Measurements from ENCODE around the gene ITFG2. TPM values are rescaled to one million over a fixed set of nuclear protein-coding genes. Genes with fewer than 3 reads are reported as not detected.

The ITFG2 gene
- total RNA-seq, 1 donor from 2014 or later = 41.8 TPM

DNA sequence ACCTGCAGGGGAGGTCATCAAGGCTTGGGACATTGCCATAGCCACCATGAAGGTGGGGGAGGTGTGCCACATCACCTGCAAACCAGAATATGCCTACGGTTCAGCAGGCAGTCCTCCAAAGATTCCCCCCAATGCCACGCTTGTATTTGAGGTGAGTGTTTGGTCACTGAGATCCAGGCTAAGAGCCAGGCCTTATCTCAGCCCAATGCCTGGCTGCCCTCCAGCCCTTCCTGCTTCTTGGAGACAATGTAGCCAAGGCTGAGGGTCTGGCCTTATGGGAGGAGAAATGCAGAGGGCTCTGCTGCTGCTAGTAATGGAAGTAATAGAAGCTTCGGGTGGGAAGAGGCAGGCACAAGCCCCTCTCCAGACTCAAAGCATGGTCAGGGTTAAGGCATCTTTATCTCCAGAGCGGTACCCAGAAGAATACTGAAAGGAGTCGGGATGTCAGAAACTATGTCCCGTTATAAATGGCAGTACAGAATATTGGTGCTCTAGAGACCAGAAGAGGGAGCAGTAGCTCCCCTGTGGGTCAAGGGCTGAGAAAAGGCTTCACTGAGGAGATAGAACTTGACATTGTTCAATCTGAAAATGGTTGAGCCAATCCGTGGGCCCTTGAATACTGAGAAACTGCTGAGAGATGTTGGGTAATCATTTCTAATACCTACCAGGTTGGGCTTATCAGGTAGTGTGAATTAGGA, 14.6 kb upstream of the ITFG2 start:
- Mint-ChIP-seq H3K27me3 (peaks cover 6% of the 10 kb centered on the region), H3K4me3 (peak overlapping the region; percentile 95), H3K36me3 (peaks cover 61% of the 10 kb centered on the region)

DNA sequence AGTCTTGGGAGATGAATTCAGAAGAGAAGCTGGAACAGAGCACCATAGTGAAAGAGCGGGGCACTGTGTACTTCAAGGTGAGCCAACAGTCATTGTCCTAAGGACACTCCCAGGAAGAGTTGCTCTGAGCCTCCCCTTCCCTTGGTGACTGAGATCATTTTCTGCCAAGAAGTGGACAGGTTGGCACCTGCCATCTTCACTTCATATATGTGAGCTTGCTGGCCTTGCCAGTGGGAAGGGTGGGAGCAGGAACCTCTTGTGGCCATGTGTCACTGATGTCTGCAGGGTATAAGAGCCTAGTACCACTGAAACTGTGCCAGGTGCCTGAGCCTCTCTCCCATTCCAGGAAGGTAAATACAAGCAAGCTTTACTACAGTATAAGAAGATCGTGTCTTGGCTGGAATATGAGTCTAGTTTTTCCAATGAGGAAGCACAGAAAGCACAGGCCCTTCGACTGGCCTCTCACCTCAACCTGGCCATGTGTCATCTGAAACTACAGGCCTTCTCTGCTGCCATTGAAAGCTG, 12.4 kb upstream of the ITFG2 start:
- TF ChIP-seq, protein P1, sequence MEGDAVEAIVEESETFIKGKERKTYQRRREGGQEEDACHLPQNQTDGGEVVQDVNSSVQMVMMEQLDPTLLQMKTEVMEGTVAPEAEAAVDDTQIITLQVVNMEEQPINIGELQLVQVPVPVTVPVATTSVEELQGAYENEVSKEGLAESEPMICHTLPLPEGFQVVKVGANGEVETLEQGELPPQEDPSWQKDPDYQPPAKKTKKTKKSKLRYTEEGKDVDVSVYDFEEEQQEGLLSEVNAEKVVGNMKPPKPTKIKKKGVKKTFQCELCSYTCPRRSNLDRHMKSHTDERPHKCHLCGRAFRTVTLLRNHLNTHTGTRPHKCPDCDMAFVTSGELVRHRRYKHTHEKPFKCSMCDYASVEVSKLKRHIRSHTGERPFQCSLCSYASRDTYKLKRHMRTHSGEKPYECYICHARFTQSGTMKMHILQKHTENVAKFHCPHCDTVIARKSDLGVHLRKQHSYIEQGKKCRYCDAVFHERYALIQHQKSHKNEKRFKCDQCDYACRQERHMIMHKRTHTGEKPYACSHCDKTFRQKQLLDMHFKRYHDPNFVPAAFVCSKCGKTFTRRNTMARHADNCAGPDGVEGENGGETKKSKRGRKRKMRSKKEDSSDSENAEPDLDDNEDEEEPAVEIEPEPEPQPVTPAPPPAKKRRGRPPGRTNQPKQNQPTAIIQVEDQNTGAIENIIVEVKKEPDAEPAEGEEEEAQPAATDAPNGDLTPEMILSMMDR (conservative IDR thresholded peaks at IDR 0.05) = no peak
- Mint-ChIP-seq H3K4me1 (ENCODE audit: unreplicated experiment) (no peaks in the 10 kb centered on the region), H3K27me3 (peaks cover 6% of the 10 kb centered on the region), H3K4me3 (no peak overlapping the region), H3K36me3 (peaks cover 75% of the 10 kb centered on the region), H3K9me3 (no peaks in the 10 kb centered on the region), H3K27ac (no peak overlapping the region)
- no peak for DNase-seq (ENCODE audit: extremely low spot score, unreplicated experiment)

More for the DNA sequence above, 14.6 kb upstream of the ITFG2 start:
- TF ChIP-seq, protein P1 (conservative IDR thresholded peaks at IDR 0.05) = no peak
- Mint-ChIP-seq H3K9me3 (no peaks in the 10 kb centered on the region), H3K27ac (peak overlapping the region; percentile 9), H3K4me1 (ENCODE audit: unreplicated experiment) (no peaks in the 10 kb centered on the region)
- no peak for DNase-seq (ENCODE audit: extremely low spot score, unreplicated experiment)

DNA sequence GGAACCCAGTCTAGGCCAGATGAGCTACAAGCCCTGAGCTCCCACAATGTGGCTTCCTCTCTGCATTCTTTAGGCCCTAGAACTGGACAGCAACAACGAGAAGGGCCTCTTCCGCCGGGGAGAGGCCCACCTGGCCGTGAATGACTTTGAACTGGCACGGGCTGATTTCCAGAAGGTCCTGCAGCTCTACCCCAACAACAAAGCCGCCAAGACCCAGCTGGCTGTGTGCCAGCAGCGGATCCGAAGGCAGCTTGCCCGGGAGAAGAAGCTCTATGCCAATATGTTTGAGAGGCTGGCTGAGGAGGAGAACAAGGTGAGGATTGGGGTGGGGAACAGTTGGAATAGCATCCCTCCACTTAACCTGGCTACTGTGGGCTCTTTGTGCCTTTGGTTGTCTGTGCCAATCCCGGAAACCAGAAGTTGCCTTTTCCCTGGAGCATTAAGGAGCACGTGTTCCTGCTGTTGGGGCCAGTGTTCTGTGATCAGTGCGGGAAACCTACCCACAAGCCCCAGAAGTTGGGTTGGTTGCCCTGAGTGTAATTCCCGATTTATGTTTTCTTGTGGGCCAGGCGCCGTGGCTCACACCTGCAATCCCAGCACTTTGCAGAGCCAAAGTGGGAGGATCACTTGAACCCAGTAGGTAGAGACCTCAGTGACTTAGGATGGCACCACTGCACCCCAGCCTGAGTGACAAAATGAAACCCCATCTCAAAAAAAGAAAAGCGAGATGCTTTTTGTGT, 11.3 kb upstream of the ITFG2 start:
- TF ChIP-seq, protein P1 (conservative IDR thresholded peaks at IDR 0.05) = no peak
- Mint-ChIP-seq H3K4me3 (no peak overlapping the region), H3K36me3 (peaks cover 81% of the 10 kb centered on the region), H3K4me1 (ENCODE audit: unreplicated experiment) (no peaks in the 10 kb centered on the region), H3K27ac (peak overlapping the region; percentile 44), H3K27me3 (peaks cover 4% of the 10 kb centered on the region), H3K9me3 (no peaks in the 10 kb centered on the region)
- DNase-seq (ENCODE audit: extremely low spot score, unreplicated experiment) = no peak

DNA sequence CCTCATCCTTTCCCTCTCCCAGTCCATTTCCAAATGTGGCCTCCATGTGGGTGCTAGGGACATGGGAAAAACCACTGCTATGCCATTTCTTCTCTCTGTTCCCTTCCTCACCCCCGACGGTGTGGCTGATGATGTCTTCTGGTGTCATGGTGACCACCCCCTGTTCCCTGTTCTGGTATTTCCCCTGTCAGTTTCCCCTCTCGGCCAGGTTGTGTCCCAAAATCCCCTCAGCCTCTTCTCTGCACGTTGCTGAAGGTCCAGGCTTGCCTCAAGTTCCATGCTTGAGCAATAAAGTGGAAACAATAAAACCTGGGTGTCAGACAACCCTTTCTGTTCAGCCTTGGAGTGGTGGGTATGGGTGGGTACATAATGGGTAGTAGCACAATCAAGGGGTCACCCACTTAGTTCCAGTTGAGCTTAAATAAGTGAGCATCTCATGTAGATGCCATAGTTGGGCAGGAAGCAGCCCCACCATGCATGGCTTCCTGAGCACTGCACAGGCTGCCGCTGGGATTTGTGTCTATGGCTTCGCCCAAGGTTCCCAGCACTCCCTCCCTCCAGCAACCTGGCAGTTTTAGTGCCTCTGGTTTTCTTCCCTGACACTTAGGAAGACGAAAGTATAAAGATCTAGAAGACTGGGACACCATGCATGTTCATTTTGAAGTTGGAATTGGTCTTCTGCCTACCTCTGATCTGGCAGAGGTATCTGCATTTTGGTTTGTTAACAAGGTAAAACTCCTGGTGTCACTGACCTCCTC, 8.7 kb upstream of the ITFG2 start:
- Mint-ChIP-seq H3K27me3 (no peaks in the 10 kb centered on the region), H3K4me3 (no peak overlapping the region), H3K4me1 (ENCODE audit: unreplicated experiment) (no peaks in the 10 kb centered on the region), H3K36me3 (peaks cover 62% of the 10 kb centered on the region), H3K27ac (peak overlapping the region; percentile 13), H3K9me3 (peaks cover 5% of the 10 kb centered on the region)
- no peak for DNase-seq (ENCODE audit: extremely low spot score, unreplicated experiment)
- TF ChIP-seq, protein P1 (conservative IDR thresholded peaks at IDR 0.05) = no peak

- peak overlapping the region; percentile 32 for H3K27ac Mint-ChIP-seq
- H3K27me3 Mint-ChIP-seq = no peaks in the 10 kb centered on the region
- no peak overlapping the region for H3K4me3 Mint-ChIP-seq
- H3K9me3 Mint-ChIP-seq = peaks cover 5% of the 10 kb centered on the region
- no peak for DNase-seq (ENCODE audit: extremely low spot score, unreplicated experiment)
- no peaks in the 10 kb centered on the region for H3K4me1 Mint-ChIP-seq (ENCODE audit: unreplicated experiment)
- peaks cover 54% of the 10 kb centered on the region for H3K36me3 Mint-ChIP-seq
- TF ChIP-seq, protein P1 (conservative IDR thresholded peaks at IDR 0.05) = no peak
Observed at GRCh38 chr12:2804393-2805142, 7.9 kb upstream of the ITFG2 start.

Measured in type B pancreatic cell (in vitro differentiated cells).